Liver (tissue), 3 donors: ENCODE measurements around the gene DSCAML1.

Experiments used
- ATF3 ChIP-seq: IDR thresholded peaks from 2 replicates; pipeline ENCODE4 v1.6.1; 2016; ENCODE audit warnings: antibody characterized with exemption
- CTCF ChIP-seq: fragments of 150-350 bp; IDR thresholded peaks from 2 replicates; pipeline ENCODE4 v1.5.1; 2017; ENCODE audit warnings: improper control_type of control experiment, low read depth, low read length; ENCODE audit not compliant: missing input control
- GABPA ChIP-seq, 2 donors: IDR thresholded peaks in 1 of 2; conservative IDR thresholded peaks in 1 of 2; 2 replicates each; pipeline ENCODE4 v1.6.1; 2016; ENCODE audit warnings: antibody characterized with exemption in 2 of 2, mild to moderate bottlenecking in 1 of 2, moderate library complexity in 1 of 2
- NR2F2 ChIP-seq: IDR thresholded peaks from 2 replicates; pipeline ENCODE4 v1.6.1; 2016; ENCODE audit warnings: antibody characterized with exemption
- REST ChIP-seq: IDR thresholded peaks from 2 replicates; pipeline ENCODE4 v1.6.1; 2016; ENCODE audit warnings: antibody characterized with exemption, mild to moderate bottlenecking
- RXRA ChIP-seq, 2 donors: IDR thresholded peaks; 2 replicates each; pipeline ENCODE4 v1.6.1; 2017 to 2018; ENCODE audit warnings: antibody characterized with exemption in 2 of 2, mild to moderate bottlenecking in 1 of 2
- SP1 ChIP-seq: IDR thresholded peaks from 2 replicates; pipeline ENCODE4 v1.6.1; 2018; ENCODE audit warnings: antibody characterized with exemption, mild to moderate bottlenecking
- TAF1 ChIP-seq: conservative IDR thresholded peaks from 2 replicates; pipeline ENCODE4 v1.6.1; 2016; ENCODE audit warnings: antibody characterized with exemption, mild to moderate bottlenecking
- YY1 ChIP-seq: IDR thresholded peaks from 2 replicates; pipeline ENCODE4 v1.6.1; 2016; ENCODE audit warnings: antibody characterized with exemption, mild to moderate bottlenecking
- donor health status: healthy.
- donor health status: healthy.

GRCh38 chr11:117620086-117620485, 176.9 kb downstream of the DSCAML1 start:
- TF ChIP-seq CTCF (no peak), ATF3 (no peak), GABPA (IDR thresholded peaks at IDR 0.05 in 1 of 2, conservative IDR thresholded peaks at IDR 0.05 in 1 of 2) (no peak), YY1 (no peak), NR2F2 (no peak), TAF1 (no peak), RXRA (IDR thresholded peaks at IDR 0.05) (no peak), SP1 (no peak), REST (no peak)
